ENCODE measurements around the gene CCDC142.

DNA sequence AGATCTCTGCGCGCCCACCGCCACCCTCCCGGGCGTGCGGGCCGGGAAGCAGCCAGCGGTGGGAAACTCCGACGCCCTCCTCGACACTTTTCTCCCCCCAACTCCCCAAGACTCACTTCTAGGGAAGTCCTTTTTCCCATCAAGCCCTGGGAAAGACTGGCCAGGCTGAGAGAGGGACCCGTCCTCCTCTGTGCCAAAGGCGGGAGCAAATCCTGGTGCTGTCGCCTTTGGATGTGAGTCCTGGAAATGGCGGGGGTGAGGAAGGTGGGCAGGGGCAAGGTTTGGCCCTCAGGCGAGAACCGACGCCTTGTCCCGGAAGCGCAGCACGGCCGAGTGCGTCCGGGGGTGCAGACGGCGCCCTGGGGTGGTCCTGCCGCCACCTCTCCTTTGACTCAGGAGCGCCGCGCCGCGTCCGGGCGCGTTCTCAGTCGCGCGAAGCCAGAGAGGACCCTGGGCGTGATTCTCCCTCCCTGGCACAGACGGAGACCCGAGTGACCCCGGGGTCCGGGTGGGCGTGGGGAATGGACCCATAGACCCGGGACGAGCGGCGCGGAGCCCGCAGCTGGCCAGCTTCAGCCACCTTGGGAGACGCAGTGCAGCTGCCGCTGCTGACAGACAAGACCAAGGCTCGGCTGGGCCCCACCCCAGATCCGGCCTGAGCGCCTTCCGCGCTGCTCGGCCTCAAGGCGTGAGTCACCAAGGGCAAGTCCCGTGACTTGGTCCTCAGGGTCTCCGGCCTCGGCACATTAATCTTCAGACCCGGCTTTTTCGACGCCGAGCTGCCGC is 20.1 kb upstream of the CCDC142 start:
- no peak for TF ChIP-seq CHD2 (IDR thresholded peaks at IDR 0.05; ENCODE audit: low read length, partially characterized antibody)
- TF ChIP-seq, protein P1, sequence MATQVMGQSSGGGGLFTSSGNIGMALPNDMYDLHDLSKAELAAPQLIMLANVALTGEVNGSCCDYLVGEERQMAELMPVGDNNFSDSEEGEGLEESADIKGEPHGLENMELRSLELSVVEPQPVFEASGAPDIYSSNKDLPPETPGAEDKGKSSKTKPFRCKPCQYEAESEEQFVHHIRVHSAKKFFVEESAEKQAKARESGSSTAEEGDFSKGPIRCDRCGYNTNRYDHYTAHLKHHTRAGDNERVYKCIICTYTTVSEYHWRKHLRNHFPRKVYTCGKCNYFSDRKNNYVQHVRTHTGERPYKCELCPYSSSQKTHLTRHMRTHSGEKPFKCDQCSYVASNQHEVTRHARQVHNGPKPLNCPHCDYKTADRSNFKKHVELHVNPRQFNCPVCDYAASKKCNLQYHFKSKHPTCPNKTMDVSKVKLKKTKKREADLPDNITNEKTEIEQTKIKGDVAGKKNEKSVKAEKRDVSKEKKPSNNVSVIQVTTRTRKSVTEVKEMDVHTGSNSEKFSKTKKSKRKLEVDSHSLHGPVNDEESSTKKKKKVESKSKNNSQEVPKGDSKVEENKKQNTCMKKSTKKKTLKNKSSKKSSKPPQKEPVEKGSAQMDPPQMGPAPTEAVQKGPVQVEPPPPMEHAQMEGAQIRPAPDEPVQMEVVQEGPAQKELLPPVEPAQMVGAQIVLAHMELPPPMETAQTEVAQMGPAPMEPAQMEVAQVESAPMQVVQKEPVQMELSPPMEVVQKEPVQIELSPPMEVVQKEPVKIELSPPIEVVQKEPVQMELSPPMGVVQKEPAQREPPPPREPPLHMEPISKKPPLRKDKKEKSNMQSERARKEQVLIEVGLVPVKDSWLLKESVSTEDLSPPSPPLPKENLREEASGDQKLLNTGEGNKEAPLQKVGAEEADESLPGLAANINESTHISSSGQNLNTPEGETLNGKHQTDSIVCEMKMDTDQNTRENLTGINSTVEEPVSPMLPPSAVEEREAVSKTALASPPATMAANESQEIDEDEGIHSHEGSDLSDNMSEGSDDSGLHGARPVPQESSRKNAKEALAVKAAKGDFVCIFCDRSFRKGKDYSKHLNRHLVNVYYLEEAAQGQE (IDR thresholded peaks at IDR 0.05; ENCODE audit: low read depth, low read length), result no peak
- TF ChIP-seq, protein P2, sequence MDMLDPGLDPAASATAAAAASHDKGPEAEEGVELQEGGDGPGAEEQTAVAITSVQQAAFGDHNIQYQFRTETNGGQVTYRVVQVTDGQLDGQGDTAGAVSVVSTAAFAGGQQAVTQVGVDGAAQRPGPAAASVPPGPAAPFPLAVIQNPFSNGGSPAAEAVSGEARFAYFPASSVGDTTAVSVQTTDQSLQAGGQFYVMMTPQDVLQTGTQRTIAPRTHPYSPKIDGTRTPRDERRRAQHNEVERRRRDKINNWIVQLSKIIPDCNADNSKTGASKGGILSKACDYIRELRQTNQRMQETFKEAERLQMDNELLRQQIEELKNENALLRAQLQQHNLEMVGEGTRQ (IDR thresholded peaks at IDR 0.05; ENCODE audit: borderline replicate concordance, low read depth, low read length), result no peak
- no peak for TF ChIP-seq FOXJ3 (CRISPR knock-in tag; IDR thresholded peaks at IDR 0.05)

Measured in SK-N-SH (cell line).